Karpas-422 (cell line): Measurements from ENCODE around the gene FNIP1. TPM values are rescaled to one million over a fixed set of nuclear protein-coding genes. Genes with fewer than 3 reads are reported as not detected.
"Not testable (repeated sequence)": the region's sequence is repeated elsewhere in the genome, so short reads cannot be mapped to it uniquely, and the experiment has no call there.

Source experiments
- DNase-seq: peaks from one replicate; pipeline ENCODE4 v3.0.0-alpha.2; 2015
- H2AFZ ChIP-seq: fragments of 200-600 bp; sonication (generic); 2 replicates; pipeline ENCODE4 v1.6.1; 2014; ENCODE audit warnings: antibody characterized with exemption, low read length, mixed read lengths
- H3K27ac ChIP-seq: fragments of 200-600 bp; sonication (generic); 2 replicates; pipeline ENCODE4 v1.5.1; 2014; ENCODE audit warnings: mild to moderate bottlenecking, low read length, moderate library complexity
- H3K27me3 ChIP-seq: fragments of 200-600 bp; sonication (generic); 2 replicates; pipeline ENCODE4 v1.6.1; 2014; ENCODE audit warnings: low read length, mixed read lengths
- H3K36me3 ChIP-seq: fragments of 200-600 bp; sonication (generic); 2 replicates; pipeline ENCODE4 v1.6.1; 2014; ENCODE audit warnings: low read length, mixed read lengths; ENCODE audit not compliant: insufficient read depth
- H3K4me1 ChIP-seq: fragments of 200-600 bp; sonication (generic); 2 replicates; pipeline ENCODE4 v1.6.1; 2014; ENCODE audit warnings: mild to moderate bottlenecking, low read length, mixed read lengths
- H3K4me2 ChIP-seq: fragments of 200-600 bp; sonication (generic); 2 replicates; pipeline ENCODE4 v1.6.1; 2014; ENCODE audit warnings: low read length, low read depth, mild to moderate bottlenecking; ENCODE audit not compliant: poor library complexity, severe bottlenecking
- H3K4me3 ChIP-seq: fragments of 200-600 bp; sonication (generic); 2 replicates; pipeline ENCODE4 v1.5.1; 2014; ENCODE audit warnings: mild to moderate bottlenecking, antibody characterized with exemption, low read length, mixed read lengths
- H3K79me2 ChIP-seq: fragments of 200-600 bp; sonication (generic); 2 replicates; pipeline ENCODE4 v1.6.1; 2014; ENCODE audit warnings: mild to moderate bottlenecking, low read length, mixed read lengths
- H3K9ac ChIP-seq: fragments of 200-600 bp; sonication (generic); 2 replicates; pipeline ENCODE4 v1.6.0; 2014; ENCODE audit warnings: low read length
- H3K9me2 ChIP-seq: fragments of 200-600 bp; sonication (generic), shearing (Covaris generic); replicated peaks from 2 replicates; pipeline ENCODE4 v1.6.0; 2014; ENCODE audit warnings: mild to moderate bottlenecking, low read length, moderate library complexity; ENCODE audit not compliant: insufficient read depth
- H3K9me3 ChIP-seq: fragments of 300-700, 200-600 bp; sonication (generic); 2 replicates; pipeline ENCODE4 v1.6.1; 2014; ENCODE audit warnings: low read length, mixed read lengths
- H4K20me1 ChIP-seq: fragments of 200-600 bp; sonication (generic); 2 replicates; pipeline ENCODE4 v1.6.1; 2014; ENCODE audit warnings: mild to moderate bottlenecking, antibody characterized with exemption, low read length, low read depth; ENCODE audit not compliant: insufficient read depth
- total RNA-seq: library from RNA; depleted of rRNA; stranded (reverse); fragments of >200 nt; shearing (Covaris generic); gene quantifications from 2 replicates; pipeline ENCODE4 v1.2.3, GENCODE V29; 2014; ENCODE audit warnings: low replicate concordance

The FNIP1 gene
- total RNA-seq, 1 experiment from 2014 or later: 56.2 TPM

GRCh38 chr5:131783357-131783756 is 13.5 kb downstream of the FNIP1 start:
- H3K9ac ChIP-seq: no peak overlapping the region
- H3K9me3 ChIP-seq: no peaks in the 10 kb centered on the region
- H3K4me3 ChIP-seq: no peak overlapping the region
- no peak overlapping the region for H3K27ac ChIP-seq
- no peak overlapping the region for H2AFZ ChIP-seq
- no peaks in the 10 kb centered on the region for H4K20me1 ChIP-seq
- H3K79me2 ChIP-seq: peaks cover 88% of the 10 kb centered on the region
- H3K4me2 ChIP-seq: no peak overlapping the region
- H3K36me3 ChIP-seq: 0 out of 2 replicates have a peak, but pooled peaks cover 2% of the 10 kb centered on the region
- no peak for DNase-seq
- H3K9me2 ChIP-seq: no peaks in the 10 kb centered on the region
- peaks cover 5% of the 10 kb centered on the region for H3K4me1 ChIP-seq
- no peaks in the 10 kb centered on the region for H3K27me3 ChIP-seq

GRCh38 chr5:131782717-131783116 is 14.1 kb downstream of the FNIP1 start:
- Histone ChIP-seq H3K9me2 (no peaks in the 10 kb centered on the region), H3K36me3 (0 out of 2 replicates have a peak, but pooled peaks cover 2% of the 10 kb centered on the region), H3K4me1 (peaks cover 2% of the 10 kb centered on the region), H3K4me2 (no peak overlapping the region), H3K27me3 (no peaks in the 10 kb centered on the region), H3K9ac (no peak overlapping the region), H3K9me3 (no peaks in the 10 kb centered on the region), H2AFZ (no peak overlapping the region), H3K79me2 (peaks cover 88% of the 10 kb centered on the region), H3K4me3 (no peak overlapping the region), H4K20me1 (no peaks in the 10 kb centered on the region), H3K27ac (no peak overlapping the region)
- no peak for DNase-seq

GRCh38 chr5:131778141-131778540 is 18.7 kb downstream of the FNIP1 start:
- H3K27me3 ChIP-seq, DNase-seq, H3K9me3 ChIP-seq, H3K4me2 ChIP-seq, H2AFZ ChIP-seq, H3K27ac ChIP-seq, H3K4me1 ChIP-seq, H4K20me1 ChIP-seq, H3K9me2 ChIP-seq, H3K9ac ChIP-seq, H3K4me3 ChIP-seq, H3K36me3 ChIP-seq: not testable (repeated sequence)
- H3K79me2 ChIP-seq: peaks cover 89% of the 10 kb centered on the region

GRCh38 chr5:131776450-131776849 is 20.4 kb downstream of the FNIP1 start:
- no peak overlapping the region for H3K4me3 ChIP-seq
- no peak overlapping the region for H2AFZ ChIP-seq
- no peak overlapping the region for H3K27ac ChIP-seq
- no peaks in the 10 kb centered on the region for H3K36me3 ChIP-seq
- no peaks in the 10 kb centered on the region for H3K27me3 ChIP-seq
- no peak overlapping the region for H3K9ac ChIP-seq
- H4K20me1 ChIP-seq: no peaks in the 10 kb centered on the region
- no peak overlapping the region for H3K4me2 ChIP-seq
- no peaks in the 10 kb centered on the region for H3K9me3 ChIP-seq
- no peaks in the 10 kb centered on the region; the same call in 1 of the 2 replicates for H3K4me1 ChIP-seq
- DNase-seq: no peak
- peaks cover 89% of the 10 kb centered on the region for H3K79me2 ChIP-seq
- no peaks in the 10 kb centered on the region for H3K9me2 ChIP-seq

GRCh38 chr5:131774652-131775367 is 22.0 kb downstream of the FNIP1 start:
- peaks cover 88% of the 10 kb centered on the region for H3K79me2 ChIP-seq

GRCh38 chr5:131773805-131774204 is 23.0 kb downstream of the FNIP1 start:
- H4K20me1 ChIP-seq: no peaks in the 10 kb centered on the region
- no peaks in the 10 kb centered on the region for H3K9me3 ChIP-seq
- no peak for DNase-seq
- H3K4me1 ChIP-seq: peaks cover 16% of the 10 kb centered on the region
- no peaks in the 10 kb centered on the region for H3K36me3 ChIP-seq
- no peak overlapping the region for H3K4me3 ChIP-seq
- no peaks in the 10 kb centered on the region for H3K9me2 ChIP-seq
- no peak overlapping the region for H3K27ac ChIP-seq
- peaks cover 91% of the 10 kb centered on the region for H3K79me2 ChIP-seq
- H3K4me2 ChIP-seq: no peak overlapping the region
- H3K27me3 ChIP-seq: no peaks in the 10 kb centered on the region
- H3K9ac ChIP-seq: no peak overlapping the region
- H2AFZ ChIP-seq: no peak overlapping the region

More at GRCh38 chr5:131774652-131775367, 22.0 kb downstream of the FNIP1 start:
- DNase-seq: no peak
- Histone ChIP-seq H3K4me3 (no peak overlapping the region), H3K27ac (no peak overlapping the region), H3K9me3 (no peaks in the 10 kb centered on the region), H3K9ac (no peak overlapping the region), H3K9me2 (no peaks in the 10 kb centered on the region), H3K36me3 (no peaks in the 10 kb centered on the region), H3K4me1 (peaks cover 9% of the 10 kb centered on the region), H3K27me3 (no peaks in the 10 kb centered on the region), H4K20me1 (no peaks in the 10 kb centered on the region), H3K4me2 (no peak overlapping the region), H2AFZ (no peak overlapping the region)

- Histone ChIP-seq H3K4me2 (no peak overlapping the region), H3K4me3 (no peak overlapping the region), H3K27me3 (no peaks in the 10 kb centered on the region), H4K20me1 (no peaks in the 10 kb centered on the region), H3K9me2 (no peaks in the 10 kb centered on the region), H3K36me3 (no peaks in the 10 kb centered on the region), H3K9ac (no peak overlapping the region), H3K4me1 (peaks cover 16% of the 10 kb centered on the region), H3K27ac (no peak overlapping the region), H3K79me2 (peaks cover 96% of the 10 kb centered on the region), H2AFZ (no peak overlapping the region), H3K9me3 (no peaks in the 10 kb centered on the region; the same call in 1 of the 2 replicates)
- DNase-seq: no peak
Observed at GRCh38 chr5:131771692-131772091, 25.1 kb downstream of the FNIP1 start.

GRCh38 chr5:131769961-131770360 is 26.9 kb downstream of the FNIP1 start:
- H3K9me2 ChIP-seq: no peaks in the 10 kb centered on the region

More at GRCh38 chr5:131769961-131770360, 26.9 kb downstream of the FNIP1 start:
- Histone ChIP-seq H3K4me2 (peak overlapping the region; percentile 16), H3K27ac (no peak overlapping the region), H3K9me3 (no peaks in the 10 kb centered on the region; the same call in 1 of the 2 replicates), H3K79me2 (peaks cover 99% of the 10 kb centered on the region), H2AFZ (no peak overlapping the region), H3K4me1 (peaks cover 16% of the 10 kb centered on the region), H3K36me3 (peaks cover 4% of the 10 kb centered on the region), H3K27me3 (no peaks in the 10 kb centered on the region), H3K4me3 (no peak overlapping the region), H4K20me1 (no peaks in the 10 kb centered on the region), H3K9ac (no peak overlapping the region)
- DNase-seq: no peak
